Adipose tissue (tissue), 3 donors: Measurements from ENCODE around the gene CLCN7. TPM values are rescaled to one million over a fixed set of nuclear protein-coding genes. Genes with fewer than 3 reads are reported as not detected.

Experiments
- H3K27ac ChIP-seq: one replicate; pipeline ENCODE4 v1.5.1; 2013; ENCODE audit warnings: low read depth, low read length
- WGBS, 3 donors: extraction: QIAGEN DNeasy Blood & Tissue Kit; methylation state at CpG; one replicate each; pipeline ENCODE4 v1.1.7; 2013; 5-methylcytosine and 5-hydroxymethylcytosine counted together
- polyA plus RNA-seq, 3 donors: library from polyadenylated mRNA; stranded (reverse); fragments of 200-250 nt; gene quantifications; one replicate each; pipeline ENCODE4 v1.2.3, GENCODE V29; 2013
- donor health status: healthy with polysubstance abuse.
- donor health status: Bipolar disorder and iron deficiency.
- donor health status: healthy.

CLCN7 gene
- 10 to 100 TPM; 31.5 to 51.7 (median 33.9) TPM for polyA plus RNA-seq

GRCh38 chr16:1474796-1475551 is at the start of gene CLCN7:
Gene CLCN7, minus strand, starts transcription at chr16:1475028. Its CDS starts 54 bp downstream, at chr16:1474974.
- WGBS, 3 donors: 0 to 1% (median 0%) methylated on average over 75 to 99 of the region's 99 CpGs
- no peak within 1 kb of the TSS for H3K27ac ChIP-seq

- 88 to 93% (median 89%) methylated on average over 20 to 26 of the region's 26 CpGs for WGBS, 3 donors
- no peak overlapping the region for H3K27ac ChIP-seq
Measured at GRCh38 chr16:1524366-1524765, 49.5 kb upstream of the CLCN7 start.

- H3K27ac ChIP-seq: no peak overlapping the region
- 90 to 92% (median 91%) methylated on average over 30 of the region's 30 CpGs for WGBS, 3 donors
Measured at GRCh38 chr16:1523581-1524245, 48.9 kb upstream of the CLCN7 start.

GRCh38 chr16:1520461-1520860 is 45.6 kb upstream of the CLCN7 start:
- no peak overlapping the region for H3K27ac ChIP-seq
- 93 to 96% (median 94%) methylated on average over 19 of the region's 19 CpGs for WGBS, 3 donors

- no peak overlapping the region for H3K27ac ChIP-seq
- WGBS, 3 donors: 90 to 95% (median 93%) methylated on average over 17 of the region's 17 CpGs
Measured at GRCh38 chr16:1519831-1520230, 45.0 kb upstream of the CLCN7 start.

- WGBS, 3 donors: 94 to 95% (median 95%) methylated on average over 15 to 16 of the region's 16 CpGs
- no peak overlapping the region for H3K27ac ChIP-seq
Measured at GRCh38 chr16:1518626-1519135, 43.9 kb upstream of the CLCN7 start.

GRCh38 chr16:1514507-1514906 is 39.7 kb upstream of the CLCN7 start:
- H3K27ac ChIP-seq: no peak overlapping the region
- WGBS, 3 donors: 84 to 100% (median 96%) methylated on average over 3 of the region's 3 CpGs

- H3K27ac ChIP-seq: no peak overlapping the region
Measured at GRCh38 chr16:1512774-1513173, 37.9 kb upstream of the CLCN7 start.

GRCh38 chr16:1511662-1512569 is 37.1 kb upstream of the CLCN7 start:
- 75 to 79% (median 77%) methylated on average over 28 to 30 of the region's 30 CpGs for WGBS, 3 donors
- no peak overlapping the region for H3K27ac ChIP-seq

More at GRCh38 chr16:1512774-1513173, 37.9 kb upstream of the CLCN7 start:
- WGBS, 3 donors: 68 to 89% (median 77%) methylated on average over 15 of the region's 15 CpGs

GRCh38 chr16:1510941-1511351 is 36.1 kb upstream of the CLCN7 start:
- 92 to 95% (median 93%) methylated on average over 26 of the region's 26 CpGs for WGBS, 3 donors
- H3K27ac ChIP-seq: no peak overlapping the region

GRCh38 chr16:1510272-1510671 is 35.4 kb upstream of the CLCN7 start:
- WGBS, 3 donors: 80 to 91% (median 87%) methylated on average over 10 of the region's 10 CpGs
- H3K27ac ChIP-seq: no peak overlapping the region

- no peak overlapping the region for H3K27ac ChIP-seq
- 74 to 84% (median 80%) methylated on average over 43 to 44 of the region's 44 CpGs for WGBS, 3 donors
Measured at GRCh38 chr16:1509307-1510221, 34.7 kb upstream of the CLCN7 start.

GRCh38 chr16:1508494-1509187 is 33.8 kb upstream of the CLCN7 start:
- 74 to 86% (median 81%) methylated on average over 21 to 24 of the region's 24 CpGs for WGBS, 3 donors
- no peak overlapping the region for H3K27ac ChIP-seq

GRCh38 chr16:1506494-1507213 is 31.8 kb upstream of the CLCN7 start:
- WGBS, 3 donors: 76 to 94% (median 93%) methylated on average over 36 to 37 of the region's 37 CpGs
- no peak overlapping the region for H3K27ac ChIP-seq

- no peak overlapping the region for H3K27ac ChIP-seq
- 90 to 94% (median 92%) methylated on average over 22 of the region's 22 CpGs for WGBS, 3 donors
Measured at GRCh38 chr16:1505912-1506311, 31.1 kb upstream of the CLCN7 start.

GRCh38 chr16:1505073-1505844 is 30.4 kb upstream of the CLCN7 start:
- 93 to 96% (median 95%) methylated on average over 36 to 37 of the region's 37 CpGs for WGBS, 3 donors

More at GRCh38 chr16:1505073-1505844, 30.4 kb upstream of the CLCN7 start:
- H3K27ac ChIP-seq: no peak overlapping the region
